BE2C (cell line): ENCODE measurements around the gene RADIL.

ENCODE experiments used
- DNase-seq: peaks from one replicate; pipeline ENCODE4 v3.0.0-alpha.2; 2020
- H3K27me3 ChIP-seq: fragments of 250-450 bp; sonication (Bioruptor Pico); 2 replicates; pipeline ENCODE4 v1.5.1; 2020; ENCODE audit warnings: mild to moderate bottlenecking
- H3K36me3 ChIP-seq: fragments of 250-450 bp; sonication (Bioruptor Pico); 2 replicates; pipeline ENCODE4 v1.5.1; 2020; ENCODE audit warnings: mild to moderate bottlenecking
- H3K4me1 ChIP-seq: fragments of 250-450 bp; sonication (Bioruptor Pico); 2 replicates; pipeline ENCODE4 v1.5.1; 2020
- H3K4me3 ChIP-seq: 2 replicates; pipeline ENCODE4 v1.5.1; 2011; ENCODE audit warnings: low read depth, low read length
- H3K9me3 ChIP-seq: fragments of 250-450 bp; sonication (Bioruptor Pico); 2 replicates; pipeline ENCODE4 v1.5.1; 2020
- CTCF ChIP-seq: IDR thresholded peaks from 2 replicates; pipeline ENCODE4 v1.5.1; 2012; ENCODE audit warnings: mild to moderate bottlenecking, low read depth, low read length

RADIL gene

GRCh38 chr7:4916113-4916512, 32.6 kb upstream of the RADIL start:
- no peak for DNase-seq
- no peaks in the 10 kb centered on the region for H3K4me1 ChIP-seq
- no peak for TF ChIP-seq CTCF
- no peaks in the 10 kb centered on the region for H3K36me3 ChIP-seq
- no peak overlapping the region for H3K4me3 ChIP-seq
- no peaks in the 10 kb centered on the region for H3K27me3 ChIP-seq
- 0 out of 2 replicates have a peak, but pooled peaks cover 4% of the 10 kb centered on the region for H3K9me3 ChIP-seq

GRCh38 chr7:4911111-4911828, 27.8 kb upstream of the RADIL start:
- TF ChIP-seq CTCF = no peak
- DNase-seq = no peak
- Histone ChIP-seq H3K4me3 (no peak overlapping the region), H3K27me3 (no peaks in the 10 kb centered on the region), H3K9me3 (no peaks in the 10 kb centered on the region), H3K4me1 (no peaks in the 10 kb centered on the region), H3K36me3 (no peaks in the 10 kb centered on the region)

GRCh38 chr7:4906682-4907081, 23.2 kb upstream of the RADIL start:
- TF ChIP-seq CTCF = no peak
- Histone ChIP-seq H3K36me3 (no peaks in the 10 kb centered on the region), H3K9me3 (no peaks in the 10 kb centered on the region), H3K4me3 (no peak overlapping the region), H3K4me1 (no peaks in the 10 kb centered on the region), H3K27me3 (peaks cover 8% of the 10 kb centered on the region; the same call in 1 of the 2 replicates)
- DNase-seq = no peak

- Histone ChIP-seq H3K36me3 (no peaks in the 10 kb centered on the region), H3K9me3 (no peaks in the 10 kb centered on the region), H3K4me1 (no peaks in the 10 kb centered on the region), H3K4me3 (no peak overlapping the region), H3K27me3 (peaks cover 12% of the 10 kb centered on the region; the same call in 1 of the 2 replicates)
- DNase-seq = no peak
- no peak for TF ChIP-seq CTCF
Measured at GRCh38 chr7:4905171-4905570, 21.7 kb upstream of the RADIL start.

- H3K27me3 ChIP-seq = peaks cover 12% of the 10 kb centered on the region; the same call in 1 of the 2 replicates
- TF ChIP-seq CTCF = no peak
Measured at GRCh38 chr7:4904346-4904745, 20.8 kb upstream of the RADIL start.

GRCh38 chr7:4895766-4896165, 12.2 kb upstream of the RADIL start:
- no peak for TF ChIP-seq CTCF
- no peaks in the 10 kb centered on the region for H3K27me3 ChIP-seq
- no peak for DNase-seq

More at GRCh38 chr7:4904346-4904745, 20.8 kb upstream of the RADIL start:
- Histone ChIP-seq H3K4me3 (no peak overlapping the region), H3K36me3 (no peaks in the 10 kb centered on the region), H3K9me3 (no peaks in the 10 kb centered on the region), H3K4me1 (no peaks in the 10 kb centered on the region)
- DNase-seq = no peak

More at GRCh38 chr7:4895766-4896165, 12.2 kb upstream of the RADIL start:
- no peak overlapping the region for H3K4me3 ChIP-seq
- no peaks in the 10 kb centered on the region for H3K9me3 ChIP-seq
- no peaks in the 10 kb centered on the region for H3K36me3 ChIP-seq
- no peaks in the 10 kb centered on the region for H3K4me1 ChIP-seq
